Common myeloid progenitor, CD34-positive (primary cell): Measurements from ENCODE around the gene FSTL3.

Experiments used
- CTCF ChIA-PET: fragments of 350-600 bp; sonication (Branson Sonifier 250); formaldehyde crosslinking; loops from one replicate; lab custom pipeline; 2021; ENCODE audit warnings: antibody characterized with exemption; lab: Charles Lee
- POLR2A ChIA-PET: fragments of 350-600 bp; sonication (Branson Sonifier 250); formaldehyde crosslinking; loops from one replicate; lab custom pipeline; 2021; ENCODE audit warnings: antibody characterized with exemption; lab: Charles Lee
- DNase-seq, 3 donors: peaks; one replicate each; pipeline versions ENCODE4 v3.0.0 to v3.0.0-alpha.2; 2013
- H3K27ac ChIP-seq, 2 experiments: 1 replicate in 1 of 2; 2 replicates in 1 of 2; pipeline ENCODE4 v1.7.0; 2013; ENCODE audit warnings: inconsistent platforms in 2 of 2, low read length in 2 of 2, mild to moderate bottlenecking in 2 of 2, low read depth in 1 of 2, moderate library complexity in 1 of 2; ENCODE audit not compliant: severe bottlenecking in 2 of 2, insufficient read depth in 1 of 2, poor library complexity in 1 of 2
- H3K27me3 ChIP-seq, 5 experiments: replicated peaks in 2 of 5; 1 replicate in 3 of 5; 2 replicates in 2 of 5; pipeline versions ENCODE4 v1.6.1 to v1.7.0; 2013; ENCODE audit warnings: low read length in 4 of 5, mild to moderate bottlenecking in 2 of 5, moderate library complexity in 2 of 5, inconsistent platforms in 1 of 5; ENCODE audit not compliant: insufficient read depth in 5 of 5, control insufficient read depth in 4 of 5
- H3K36me3 ChIP-seq, 4 experiments: 1 replicate in 2 of 4; 2 replicates in 2 of 4; pipeline versions ENCODE4 v1.6.1 to v1.7.0; 2013; ENCODE audit warnings: low read length in 3 of 4, control low read depth in 1 of 4, mild to moderate bottlenecking in 1 of 4; ENCODE audit not compliant: control insufficient read depth in 4 of 4, insufficient read depth in 4 of 4
- H3K4me1 ChIP-seq, 4 experiments: 1 replicate in 3 of 4; 2 replicates in 1 of 4; pipeline versions ENCODE4 v1.6.1 to v1.7.1; 2013; ENCODE audit warnings: low read length in 3 of 4, mild to moderate bottlenecking in 3 of 4, control low read depth in 1 of 4, inconsistent platforms in 1 of 4, moderate library complexity in 1 of 4; ENCODE audit not compliant: control insufficient read depth in 4 of 4, insufficient read depth in 4 of 4; ENCODE audit errors: control extremely low read depth in 1 of 4
- H3K4me3 ChIP-seq, 7 experiments: 1 replicate in 4 of 7; 2 replicates in 3 of 7; pipeline versions ENCODE4 v1.5.1 to v1.7.0; 2013; ENCODE audit warnings: mild to moderate bottlenecking in 7 of 7, low read length in 6 of 7, moderate library complexity in 6 of 7, inconsistent platforms in 2 of 7, low read depth in 2 of 7, control low read depth in 1 of 7; ENCODE audit not compliant: insufficient read depth in 4 of 7, control insufficient read depth in 1 of 7; ENCODE audit errors: extremely low read depth in 1 of 7
- H3K9me3 ChIP-seq, 5 experiments: 1 replicate in 4 of 5; 2 replicates in 1 of 5; pipeline versions ENCODE4 v1.6.1 to v1.7.1; 2013; ENCODE audit warnings: low read length in 4 of 5, mild to moderate bottlenecking in 2 of 5, inconsistent platforms in 1 of 5, low read depth in 1 of 5, moderate library complexity in 1 of 5; ENCODE audit not compliant: control insufficient read depth in 4 of 5, insufficient read depth in 2 of 5; ENCODE audit errors: control extremely low read depth in 1 of 5
- WGBS: methylation state at CpG from one replicate; pipeline ENCODE4 v1.1.5; 2013; ENCODE audit not compliant: insufficient coverage; 5-methylcytosine and 5-hydroxymethylcytosine counted together

FSTL3 gene

GRCh38 chr19:677601-678436 lies 1.6 kb downstream of the FSTL3 start:
- POLR2A ChIA-PET, result interaction anchor here (0.7 to 1.2 kb wide), 2 partner anchors 15 to 26 kb away, joined by 3 read pairs; partner anchors contain the start of gene RNF126
- Histone ChIP-seq H3K27ac (no peak overlapping the region), H3K27me3 (peaks cover 0 to 33% (median 10%) of the 10 kb centered on the region in 5 experiments), H3K4me1 (peaks cover 0 to 34% (median 27%) of the 10 kb centered on the region in 4 experiments), H3K4me3 (no peak overlapping the region), H3K36me3 (peaks cover 0 to 2% (median 0%) of the 10 kb centered on the region in 4 experiments), H3K9me3 (no peaks in the 10 kb centered on the region)
- 93% methylated on average over 18 of the region's 22 CpGs for WGBS
- CTCF ChIA-PET, result interaction anchor here (1.0 to 2.5 kb wide), 4 partner anchors 9 to 62 kb away, joined by 3 to 6 read pairs (median 3); no protein-coding TSS in a partner anchor
- no peak for DNase-seq

GRCh38 chr19:678791-679388 lies 2.7 kb downstream of the FSTL3 start:
- peak overlapping the region in 4 of 7 experiments; percentile 69 to 74 (median 71) for H3K4me3 ChIP-seq
- WGBS, result 97% methylated on average over 10 of the region's 16 CpGs
- ChIA-PET POLR2A (interaction anchor here (0.8 to 2.6 kb wide), 3 partner anchors 9 to 26 kb away, joined by 3 to 20 read pairs (median 3); no protein-coding TSS in a partner anchor), CTCF (interaction anchor here (0.9 to 2.5 kb wide), 8 partner anchors 9 to 102 kb away, joined by 3 to 16 read pairs (median 3); partner anchors contain the start of genes PALM and PRSS57)
- H3K36me3 ChIP-seq, result peaks cover 0 to 2% (median 0%) of the 10 kb centered on the region in 4 experiments
- peak overlapping the region in 1 of 2 experiments; percentile 34 for H3K27ac ChIP-seq
- peaks cover 0 to 34% (median 27%) of the 10 kb centered on the region in 4 experiments for H3K4me1 ChIP-seq
- H3K9me3 ChIP-seq, result no peaks in the 10 kb centered on the region
- peaks cover 0 to 33% (median 10%) of the 10 kb centered on the region in 5 experiments for H3K27me3 ChIP-seq
- no peak for DNase-seq

GRCh38 chr19:679418-680286 lies 3.5 kb downstream of the FSTL3 start:
- Histone ChIP-seq H3K4me3 (peak overlapping the region; percentile 46 to 74 (median 69)), H3K27ac (peak overlapping the region in 1 of 2 experiments; percentile 61), H3K9me3 (no peaks in the 10 kb centered on the region), H3K4me1 (peaks cover 0 to 34% (median 27%) of the 10 kb centered on the region in 4 experiments), H3K36me3 (peaks cover 0 to 2% (median 0%) of the 10 kb centered on the region in 4 experiments), H3K27me3 (peaks cover 0 to 32% (median 7%) of the 10 kb centered on the region in 5 experiments)
- 6% methylated on average over 43 of the region's 69 CpGs for WGBS
- CTCF ChIA-PET, result interaction anchor here (0.9 to 2.0 kb wide), 8 partner anchors 10 to 102 kb away, joined by 3 to 16 read pairs (median 3); partner anchors contain the start of genes PALM and PRSS57
- POLR2A ChIA-PET, result interaction anchor here (0.8 to 2.6 kb wide), 6 partner anchors 10 to 25 kb away, joined by 3 to 20 read pairs (median 6); partner anchors contain the start of gene PRSS57
- peak in 2 of 3 donors; percentile 41 to 46 for DNase-seq

DNA sequence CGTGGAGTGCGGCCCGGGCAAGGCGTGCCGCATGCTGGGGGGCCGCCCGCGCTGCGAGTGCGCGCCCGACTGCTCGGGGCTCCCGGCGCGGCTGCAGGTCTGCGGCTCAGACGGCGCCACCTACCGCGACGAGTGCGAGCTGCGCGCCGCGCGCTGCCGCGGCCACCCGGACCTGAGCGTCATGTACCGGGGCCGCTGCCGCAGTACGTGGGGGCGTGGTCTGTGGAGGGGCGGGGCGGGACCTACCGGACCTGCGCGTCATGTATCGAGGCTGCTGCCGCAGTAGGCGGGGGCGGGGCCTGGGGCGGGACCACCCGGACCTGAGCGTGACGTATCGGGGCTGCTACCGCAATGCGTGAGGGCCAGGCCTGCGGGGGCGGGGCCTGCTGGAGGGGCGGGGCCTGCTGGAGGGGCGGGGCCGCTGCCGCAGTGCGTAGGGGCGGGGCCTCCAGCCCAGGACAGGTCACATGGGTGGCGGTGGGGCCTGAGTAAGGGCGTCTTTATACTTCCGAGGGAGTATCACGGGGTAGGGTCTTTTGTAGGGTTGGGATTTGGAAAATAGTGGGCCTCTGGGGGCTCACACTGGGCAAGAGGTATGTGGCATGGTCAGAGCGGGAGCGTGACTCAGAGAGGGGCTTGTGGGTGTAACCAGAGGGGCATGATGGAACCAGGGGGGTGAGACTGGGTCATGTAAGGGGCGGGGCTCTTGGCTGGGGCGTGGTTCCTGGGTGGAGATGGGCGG lies 4.3 kb downstream of the FSTL3 start:
- POLR2A ChIA-PET, result interaction anchor here (1.0 to 2.6 kb wide), 5 partner anchors 11 to 23 kb away, joined by 4 to 20 read pairs (median 9); partner anchors contain the start of gene PRSS57
- peaks cover 0 to 7% (median 4%) of the 10 kb centered on the region in 4 experiments for H3K36me3 ChIP-seq
- H3K9me3 ChIP-seq, result no peaks in the 10 kb centered on the region
- peaks cover 0 to 24% (median 7%) of the 10 kb centered on the region in 5 experiments for H3K27me3 ChIP-seq
- under 1% methylated on average over 51 of the region's 70 CpGs for WGBS
- H3K27ac ChIP-seq, result peak overlapping the region; percentile 58 to 88
- peak overlapping the region; percentile 30 to 84 (median 70) for H3K4me3 ChIP-seq
- peak; percentile 98 to 99 (median 99) for DNase-seq
- peaks cover 0 to 33% (median 26%) of the 10 kb centered on the region in 4 experiments for H3K4me1 ChIP-seq
- CTCF ChIA-PET, result interaction anchor here (0.7 to 2.0 kb wide), 8 partner anchors 11 to 103 kb away, joined by 3 to 16 read pairs (median 4); partner anchors contain the start of genes PALM and PRSS57

GRCh38 chr19:681029-682019 lies 5.1 kb downstream of the FSTL3 start:
- ChIA-PET POLR2A (interaction anchor here (1.4 to 2.6 kb wide), 4 partner anchors 11 to 22 kb away, joined by 8 to 20 read pairs (median 14); partner anchors contain the start of gene PRSS57), CTCF (interaction anchor here (0.7 to 1.5 kb wide), 5 partner anchors 12 to 27 kb away, joined by 3 to 8 read pairs (median 5); partner anchors contain the start of genes PALM and PRSS57)
- peak overlapping the region; percentile 66 to 88 for H3K27ac ChIP-seq
- peaks cover 0 to 27% (median 24%) of the 10 kb centered on the region in 4 experiments for H3K4me1 ChIP-seq
- no peaks in the 10 kb centered on the region for H3K9me3 ChIP-seq
- peaks cover 0 to 16% (median 10%) of the 10 kb centered on the region in 4 experiments for H3K36me3 ChIP-seq
- 7% methylated on average over 41 of the region's 54 CpGs for WGBS
- peaks cover 0 to 16% (median 3%) of the 10 kb centered on the region in 5 experiments for H3K27me3 ChIP-seq
- H3K4me3 ChIP-seq, result peak overlapping the region in 4 of 7 experiments; percentile 21 to 84 (median 68)
- DNase-seq, result peak; percentile 94 to 99 (median 97)
